ENCODE data around the gene GLIS1.

- TF ChIP-seq GATA2 (IDR thresholded peaks at IDR 0.05; ENCODE audit: low read depth, low read length) (no peak), GATA3 (IDR thresholded peaks at IDR 0.05; ENCODE audit: low read depth, low read length) (no peak)
These were observed 121.0 kb downstream of the GLIS1 start for GRCh38 chr1:53617851-53618499.

All from SH-SY5Y (cell line).